ENCODE data around the gene IFFO2. TPM values are rescaled to one million over a fixed set of nuclear protein-coding genes. Genes with fewer than 3 reads are reported as not detected.

IFFO2 gene
- total RNA-seq, 1 donor from 2014 or later, result 12.2 TPM

Other genes with a start within 250 kb of the IFFO2 start
- gene TAS1R2, start 97.0 kb downstream of the IFFO2 start, total RNA-seq, result not detected
- 26.4 TPM for gene ALDH4A1, start 54.1 kb downstream of the IFFO2 start, total RNA-seq

All from mucosa of gallbladder (tissue), 1 donor.